ENCODE results near the gene MRPL49.

- TF ChIP-seq CTCF (IDR thresholded peaks at IDR 0.05; ENCODE audit: insufficient read depth, low read depth, low read length), result no peak
- TF ChIP-seq EZH2 (IDR thresholded peaks at IDR 0.05; ENCODE audit: insufficient read depth, low read length), result no peak
These were observed 36.7 kb upstream of the MRPL49 start for GRCh38 chr11:65085446-65085845.

Measured in astrocyte (in vitro differentiated cells and primary cell).